Astrocyte (in vitro differentiated cells and primary cell): ENCODE data around the gene TUBA1C. TPM values are rescaled to one million over a fixed set of nuclear protein-coding genes. Genes with fewer than 3 reads are reported as not detected.
A peak's percentile ranks its signal among the peaks of the same experiment; 100 is the strongest.

ENCODE experiments used
- DNase-seq: peaks from one replicate; pipeline ENCODE4 v3.0.0-alpha.2; 2010; ENCODE audit warnings: low read depth
- FAIRE-seq: peaks from 2 replicates; lab custom pipeline; 2011; peaks lifted over from hg19 to GRCh38; lab: Jason Lieb, UNC
- H2AFZ ChIP-seq: 2 replicates; pipeline ENCODE4 v1.6.0; 2012; ENCODE audit warnings: low read depth, low read length, inconsistent platforms
- H3K27ac ChIP-seq: 2 replicates; pipeline ENCODE4 v1.5.1; 2011; ENCODE audit warnings: low read depth, low read length, inconsistent platforms
- H3K27me3 ChIP-seq: 2 replicates; pipeline ENCODE4 v1.6.0; 2011; ENCODE audit warnings: low read length, inconsistent platforms; ENCODE audit not compliant: insufficient read depth
- H3K36me3 ChIP-seq: 2 replicates; pipeline ENCODE4 v1.5.1; 2011; ENCODE audit warnings: low read length, inconsistent platforms; ENCODE audit not compliant: insufficient read depth
- H3K4me1 ChIP-seq: 2 replicates; pipeline ENCODE4 v1.5.1; 2011; ENCODE audit warnings: low read length, inconsistent platforms; ENCODE audit not compliant: insufficient read depth
- H3K4me2 ChIP-seq: 2 replicates; pipeline ENCODE4 v1.6.0; 2012; ENCODE audit warnings: low read length, inconsistent platforms
- H3K4me3 ChIP-seq: 2 replicates; pipeline ENCODE4 v1.5.1; 2011; ENCODE audit warnings: low read depth, mild to moderate bottlenecking, low read length, inconsistent platforms; ENCODE audit not compliant: insufficient read depth
- H3K79me2 ChIP-seq: 2 replicates; pipeline ENCODE4 v1.6.0; 2012; ENCODE audit warnings: mild to moderate bottlenecking, low read length, inconsistent platforms; ENCODE audit not compliant: insufficient read depth
- H3K9ac ChIP-seq: 2 replicates; pipeline ENCODE4 v1.6.0; 2012; ENCODE audit warnings: mild to moderate bottlenecking, low read length, inconsistent platforms
- H3K9me3 ChIP-seq: 2 replicates; pipeline ENCODE4 v1.5.1; 2012; ENCODE audit warnings: low read depth, mild to moderate bottlenecking, low read length, inconsistent platforms; ENCODE audit not compliant: insufficient read depth
- H4K20me1 ChIP-seq: 2 replicates; pipeline ENCODE4 v1.6.0; 2012; ENCODE audit warnings: low read length, inconsistent platforms; ENCODE audit not compliant: insufficient read depth
- H3K27ac Mint-ChIP-seq: one replicate; pipeline ENCODE4 v1.8.0; 2021; ENCODE audit warnings: mild to moderate bottlenecking, mixed read lengths; ENCODE audit not compliant: unreplicated experiment
- H3K27me3 Mint-ChIP-seq: one replicate; pipeline ENCODE4 v1.8.0; 2021; ENCODE audit warnings: low read depth, mixed read lengths; ENCODE audit not compliant: unreplicated experiment
- H3K36me3 Mint-ChIP-seq: one replicate; pipeline ENCODE4 v1.8.0; 2021; ENCODE audit warnings: low read depth, mixed read lengths; ENCODE audit not compliant: unreplicated experiment
- H3K4me1 Mint-ChIP-seq: one replicate; pipeline ENCODE4 v1.8.0; 2021; ENCODE audit warnings: low read depth, mixed read lengths; ENCODE audit not compliant: unreplicated experiment
- H3K4me3 Mint-ChIP-seq: one replicate; pipeline ENCODE4 v1.8.0; 2021; ENCODE audit warnings: mild to moderate bottlenecking, moderate library complexity, mixed read lengths; ENCODE audit not compliant: unreplicated experiment
- H3K9me3 Mint-ChIP-seq: one replicate; pipeline ENCODE4 v1.8.0; 2021; ENCODE audit warnings: mild to moderate bottlenecking, mixed read lengths; ENCODE audit not compliant: unreplicated experiment
- EZH2 ChIP-seq: IDR thresholded peaks from 2 replicates; pipeline ENCODE4 v1.6.1; 2012; ENCODE audit warnings: mild to moderate bottlenecking, low read length, inconsistent platforms; ENCODE audit not compliant: insufficient read depth
- total RNA-seq: library from RNA; stranded (reverse); gene quantifications from 2 replicates; pipeline ENCODE4 v1.2.1, GENCODE V29; 2021
- TF ChIP-seq, protein P1 (sequence below): IDR thresholded peaks from 2 replicates; pipeline ENCODE4 v1.5.1; 2011; ENCODE audit warnings: low read depth, mild to moderate bottlenecking, inconsistent platforms, low read length, moderate library complexity; ENCODE audit not compliant: insufficient read depth

Gene TUBA1C
- total RNA-seq, 1 donor from 2014 or later: 408 TPM

GRCh38 chr12:49220972-49221371 lies 43.9 kb upstream of the TUBA1C start:
- Histone ChIP-seq H3K27me3 (no peaks in the 10 kb centered on the region), H3K79me2 (no peaks in the 10 kb centered on the region), H4K20me1 (no peaks in the 10 kb centered on the region), H3K27ac (no peak overlapping the region), H3K4me3 (no peak overlapping the region), H3K4me2 (no peak overlapping the region), H3K9me3 (no peaks in the 10 kb centered on the region), H2AFZ (no peak overlapping the region), H3K9ac (no peak overlapping the region), H3K36me3 (no peaks in the 10 kb centered on the region), H3K4me1 (peaks cover 8% of the 10 kb centered on the region)
- peak overlapping the region; percentile 44 for H3K27ac Mint-ChIP-seq
- no peak for TF ChIP-seq EZH2
- TF ChIP-seq, protein P1, sequence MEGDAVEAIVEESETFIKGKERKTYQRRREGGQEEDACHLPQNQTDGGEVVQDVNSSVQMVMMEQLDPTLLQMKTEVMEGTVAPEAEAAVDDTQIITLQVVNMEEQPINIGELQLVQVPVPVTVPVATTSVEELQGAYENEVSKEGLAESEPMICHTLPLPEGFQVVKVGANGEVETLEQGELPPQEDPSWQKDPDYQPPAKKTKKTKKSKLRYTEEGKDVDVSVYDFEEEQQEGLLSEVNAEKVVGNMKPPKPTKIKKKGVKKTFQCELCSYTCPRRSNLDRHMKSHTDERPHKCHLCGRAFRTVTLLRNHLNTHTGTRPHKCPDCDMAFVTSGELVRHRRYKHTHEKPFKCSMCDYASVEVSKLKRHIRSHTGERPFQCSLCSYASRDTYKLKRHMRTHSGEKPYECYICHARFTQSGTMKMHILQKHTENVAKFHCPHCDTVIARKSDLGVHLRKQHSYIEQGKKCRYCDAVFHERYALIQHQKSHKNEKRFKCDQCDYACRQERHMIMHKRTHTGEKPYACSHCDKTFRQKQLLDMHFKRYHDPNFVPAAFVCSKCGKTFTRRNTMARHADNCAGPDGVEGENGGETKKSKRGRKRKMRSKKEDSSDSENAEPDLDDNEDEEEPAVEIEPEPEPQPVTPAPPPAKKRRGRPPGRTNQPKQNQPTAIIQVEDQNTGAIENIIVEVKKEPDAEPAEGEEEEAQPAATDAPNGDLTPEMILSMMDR: no peak
- DNase-seq: no peak
- no peaks in the 10 kb centered on the region for H3K27me3 Mint-ChIP-seq
- H3K9me3 Mint-ChIP-seq: no peaks in the 10 kb centered on the region
- no peaks in the 10 kb centered on the region for H3K36me3 Mint-ChIP-seq
- no peak overlapping the region for H3K4me3 Mint-ChIP-seq
- FAIRE-seq: no peak
- H3K4me1 Mint-ChIP-seq: peaks cover 10% of the 10 kb centered on the region

DNA sequence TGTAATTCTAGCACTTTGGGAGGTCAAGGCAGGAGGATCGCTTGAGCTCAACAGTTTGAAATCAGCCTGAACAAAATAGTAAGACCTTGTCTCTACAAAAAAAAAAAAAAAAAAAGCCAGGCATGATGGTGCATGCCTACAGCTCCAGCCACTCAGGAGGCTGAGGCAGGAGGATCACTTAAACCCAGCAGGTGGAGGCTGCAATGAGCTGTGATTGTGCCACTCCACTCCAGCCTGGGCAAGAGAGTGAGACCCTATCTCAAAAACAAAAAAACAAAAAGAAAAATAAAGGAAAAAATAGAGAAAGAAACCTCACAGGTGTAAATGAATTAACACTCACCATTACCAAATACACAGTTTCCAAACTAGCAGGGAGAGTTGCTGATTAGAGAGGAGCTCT lies 41.8 kb upstream of the TUBA1C start:
- H3K27ac ChIP-seq: peak overlapping the region; percentile 72
- peak overlapping the region; percentile 53 for H2AFZ ChIP-seq
- no peaks in the 10 kb centered on the region for H3K9me3 ChIP-seq
- Mint-ChIP-seq H3K27ac (peak overlapping the region; percentile 94), H3K4me3 (no peak overlapping the region), H3K4me1 (peaks cover 10% of the 10 kb centered on the region), H3K9me3 (no peaks in the 10 kb centered on the region), H3K27me3 (no peaks in the 10 kb centered on the region), H3K36me3 (no peaks in the 10 kb centered on the region)
- no peak for FAIRE-seq
- H3K4me2 ChIP-seq: peak overlapping the region; percentile 65
- H3K9ac ChIP-seq: peak overlapping the region; percentile 49
- H3K4me1 ChIP-seq: peaks cover 8% of the 10 kb centered on the region
- H3K36me3 ChIP-seq: no peaks in the 10 kb centered on the region
- DNase-seq: no peak
- H4K20me1 ChIP-seq: no peaks in the 10 kb centered on the region
- H3K27me3 ChIP-seq: no peaks in the 10 kb centered on the region
- H3K4me3 ChIP-seq: no peak overlapping the region
- H3K79me2 ChIP-seq: no peaks in the 10 kb centered on the region
- no peak for TF ChIP-seq EZH2
- TF ChIP-seq, protein P1: no peak

DNA sequence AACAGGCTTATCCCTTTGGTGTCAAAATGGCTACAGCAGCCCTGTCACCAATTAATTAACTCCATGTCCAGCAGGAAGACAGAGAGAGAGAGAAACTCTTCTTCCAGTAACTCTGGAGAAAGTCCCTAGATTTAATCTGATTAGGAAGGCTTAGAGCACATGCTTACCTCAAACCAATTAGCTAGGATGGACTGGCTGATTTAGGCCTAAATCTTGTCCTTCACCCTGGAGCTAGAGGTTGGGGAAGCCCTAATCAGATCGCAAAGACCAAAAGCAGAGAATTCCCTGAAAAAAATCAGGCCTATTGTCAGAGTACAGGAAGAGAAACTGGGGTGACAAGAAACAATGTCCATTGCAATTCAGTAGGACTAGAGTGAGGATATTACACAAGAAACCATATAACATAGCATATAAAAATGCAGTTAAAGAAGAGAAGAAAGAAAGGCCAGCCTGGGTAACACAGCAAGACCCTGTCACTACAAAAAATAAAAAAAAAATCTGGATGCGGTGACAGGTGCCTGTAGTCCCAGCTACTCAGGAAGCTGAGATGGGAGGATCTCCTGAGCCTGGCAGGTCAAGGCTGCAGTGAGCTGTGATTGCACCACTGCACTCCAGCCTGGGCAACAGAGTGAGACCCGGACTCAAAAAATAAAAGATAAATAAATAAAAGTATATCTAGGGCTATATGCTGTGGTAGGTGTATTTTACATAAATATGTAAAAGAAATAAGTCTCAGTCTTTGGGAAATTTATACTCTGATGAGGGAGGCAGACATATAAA lies 41.1 kb upstream of the TUBA1C start:
- Histone ChIP-seq H3K4me1 (peaks cover 8% of the 10 kb centered on the region), H4K20me1 (no peaks in the 10 kb centered on the region), H2AFZ (no peak overlapping the region), H3K27me3 (no peaks in the 10 kb centered on the region), H3K79me2 (no peaks in the 10 kb centered on the region), H3K4me2 (no peak overlapping the region), H3K36me3 (no peaks in the 10 kb centered on the region), H3K4me3 (no peak overlapping the region), H3K27ac (no peak overlapping the region), H3K9me3 (no peaks in the 10 kb centered on the region), H3K9ac (no peak overlapping the region)
- DNase-seq: no peak
- TF ChIP-seq, protein P1: no peak
- no peak for TF ChIP-seq EZH2
- no peak for FAIRE-seq
- no peaks in the 10 kb centered on the region for H3K36me3 Mint-ChIP-seq
- peak overlapping the region; percentile 94 for H3K27ac Mint-ChIP-seq
- peaks cover 10% of the 10 kb centered on the region for H3K4me1 Mint-ChIP-seq
- no peak overlapping the region for H3K4me3 Mint-ChIP-seq
- no peaks in the 10 kb centered on the region for H3K9me3 Mint-ChIP-seq
- H3K27me3 Mint-ChIP-seq: no peaks in the 10 kb centered on the region
